Fibroblast of pulmonary artery (primary cell): ENCODE results near the gene ZFR2.

Experiments
- DNase-seq: peaks from one replicate; pipeline ENCODE4 v3.0.0-alpha.2; 2010; ENCODE audit warnings: low read depth
- H3K4me3 ChIP-seq: replicated peaks from 2 replicates; pipeline ENCODE4 v1.5.1; 2011; ENCODE audit warnings: low read depth, mild to moderate bottlenecking, control low read depth, low read length, moderate library complexity
- CTCF ChIP-seq: IDR thresholded peaks from 2 replicates; pipeline ENCODE4 v1.5.1; 2011; ENCODE audit warnings: mild to moderate bottlenecking, control low read depth, low read length, inconsistent platforms; ENCODE audit errors: missing control alignments

The ZFR2 gene

GRCh38 chr19:3778104-3778867 lies 90.6 kb downstream of the ZFR2 start:
- DNase-seq, result no peak
- no peak overlapping the region for H3K4me3 ChIP-seq
- no peak for TF ChIP-seq CTCF

DNA sequence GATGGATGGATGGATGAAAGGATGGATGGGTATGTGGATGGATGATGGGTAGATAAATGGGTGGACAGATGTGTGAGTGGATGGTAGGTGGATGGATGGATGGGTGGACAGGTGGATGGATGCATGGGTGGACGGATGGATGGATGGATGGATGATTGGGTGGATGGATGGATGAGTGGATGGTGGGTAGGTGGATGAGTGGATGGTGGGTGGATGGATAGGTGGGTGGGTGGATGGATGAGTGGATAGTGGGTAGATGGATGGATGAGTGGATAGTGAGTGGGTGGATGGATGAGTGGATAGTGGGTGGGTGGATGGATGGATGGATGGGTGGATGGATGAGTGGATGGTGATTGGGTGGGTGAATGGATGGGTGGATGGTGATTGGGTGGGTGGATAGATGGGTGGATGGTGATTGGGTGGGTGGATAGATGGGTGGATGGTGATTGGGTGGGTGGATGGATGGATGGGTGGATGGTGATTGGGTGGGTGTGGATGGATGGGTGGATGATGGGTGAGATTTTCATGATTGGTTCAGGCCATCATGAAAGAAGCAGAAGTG lies 92.3 kb downstream of the ZFR2 start:
- no peak overlapping the region for H3K4me3 ChIP-seq
- no peak for DNase-seq
- no peak for TF ChIP-seq CTCF

DNA sequence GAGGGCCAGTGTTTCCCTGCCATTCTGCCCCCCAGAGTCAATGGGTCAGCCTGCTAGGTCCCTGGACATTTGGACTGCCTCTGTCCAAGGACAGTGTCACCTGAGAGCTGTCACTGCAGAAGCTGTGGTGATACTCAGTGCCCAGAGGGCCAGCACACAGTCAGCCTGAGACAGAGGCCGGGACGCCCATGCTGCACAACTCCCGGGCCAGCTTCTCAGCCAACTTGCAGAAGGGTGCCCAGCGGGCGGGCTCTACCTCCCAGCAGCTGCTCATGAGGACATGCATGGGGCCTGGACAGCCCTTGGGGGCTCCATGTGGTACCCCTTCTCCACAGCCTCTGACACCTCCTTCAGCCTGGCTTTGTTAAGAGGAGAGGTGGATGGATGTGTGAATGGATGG lies 93.0 kb downstream of the ZFR2 start:
- no peak overlapping the region for H3K4me3 ChIP-seq
- no peak for DNase-seq
- no peak for TF ChIP-seq CTCF

GRCh38 chr19:3775374-3775711 lies 93.5 kb downstream of the ZFR2 start:
- DNase-seq, result no peak
- no peak for TF ChIP-seq CTCF
- H3K4me3 ChIP-seq, result no peak overlapping the region

DNA sequence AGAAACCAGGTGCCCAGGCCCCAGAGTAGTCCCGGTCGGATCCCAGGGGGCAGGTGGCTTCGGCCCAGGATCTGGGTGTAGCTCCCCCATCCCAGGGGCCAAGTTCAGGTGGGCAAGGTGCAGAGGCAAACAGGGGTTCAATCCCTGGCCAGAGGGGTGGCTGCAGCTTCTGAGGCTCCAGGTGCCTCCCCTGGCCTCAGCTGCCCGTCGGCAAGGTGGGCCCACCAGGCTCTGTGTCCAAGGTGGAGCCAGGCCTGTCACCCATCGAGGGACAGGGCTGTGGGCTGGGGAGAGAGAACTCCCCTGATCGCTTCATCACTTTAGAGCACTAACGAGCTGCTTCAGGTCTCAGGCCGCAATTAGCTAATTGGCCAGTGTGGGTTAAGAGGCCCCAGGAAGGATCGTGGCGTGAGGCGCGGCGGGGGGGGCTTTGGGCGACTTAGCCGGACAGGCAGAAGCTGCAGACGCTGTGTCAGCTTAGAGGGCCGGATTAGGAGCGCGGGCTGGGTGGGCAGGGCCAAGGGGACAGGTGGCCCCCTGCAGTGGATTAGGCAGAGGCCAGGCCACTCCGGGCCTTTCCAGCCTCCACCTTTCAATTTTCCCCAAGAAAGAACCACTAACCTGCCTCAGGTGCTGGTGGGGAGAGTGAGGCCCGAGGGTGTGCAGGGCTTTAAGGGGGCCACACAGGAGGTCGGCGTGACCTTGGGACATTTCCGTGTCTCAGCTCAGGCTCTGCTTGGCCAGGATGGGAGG lies 94.0 kb downstream of the ZFR2 start:
- no peak for DNase-seq
- no peak for TF ChIP-seq CTCF
- H3K4me3 ChIP-seq, result no peak overlapping the region

DNA sequence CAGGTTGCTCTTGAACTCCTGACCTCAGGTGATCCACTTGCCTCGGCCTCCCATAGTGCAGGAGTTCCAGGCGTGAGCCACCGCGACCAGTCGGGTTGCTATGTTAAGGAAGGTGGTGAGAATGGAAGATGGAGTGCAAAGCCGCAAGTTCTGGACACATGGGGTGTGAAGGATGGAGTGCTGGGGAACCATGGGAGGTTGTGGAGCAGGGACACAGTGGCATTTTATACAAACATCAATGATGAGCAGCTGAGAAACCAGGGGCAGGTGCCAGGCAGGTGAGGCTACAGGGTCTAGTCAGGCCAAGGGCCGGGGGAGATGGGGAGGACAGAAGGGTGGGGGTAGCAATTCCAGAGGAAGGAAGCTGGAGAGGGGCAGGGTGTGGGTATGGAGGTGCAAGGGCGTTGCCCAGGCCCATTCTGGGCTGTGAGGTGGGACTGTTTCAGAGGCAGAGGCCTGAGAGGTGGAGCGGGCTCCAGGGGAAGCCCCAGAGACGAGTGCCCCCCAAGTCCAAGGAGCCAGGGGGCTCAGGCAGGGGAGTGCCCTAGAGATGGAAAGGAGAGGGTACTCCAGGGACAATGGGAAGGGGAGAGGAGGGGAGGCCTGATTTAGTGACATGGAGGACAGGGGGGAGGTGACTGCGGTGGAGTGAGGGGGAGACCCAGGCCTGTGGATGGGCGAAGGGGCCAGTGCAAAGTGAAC lies 94.9 kb downstream of the ZFR2 start:
- no peak overlapping the region for H3K4me3 ChIP-seq
- no peak for TF ChIP-seq CTCF
- DNase-seq, result no peak
